ENCODE results near the gene KDELR1. TPM values are rescaled to one million over a fixed set of nuclear protein-coding genes. Genes with fewer than 3 reads are reported as not detected.

The KDELR1 gene
- total and polyA plus RNA-seq, 9 of the 15 experiments (the other 6 are each of a cell fraction or from before 2014, with no cell fraction given): 6.1 to 165 (median 58.5) TPM

DNA sequence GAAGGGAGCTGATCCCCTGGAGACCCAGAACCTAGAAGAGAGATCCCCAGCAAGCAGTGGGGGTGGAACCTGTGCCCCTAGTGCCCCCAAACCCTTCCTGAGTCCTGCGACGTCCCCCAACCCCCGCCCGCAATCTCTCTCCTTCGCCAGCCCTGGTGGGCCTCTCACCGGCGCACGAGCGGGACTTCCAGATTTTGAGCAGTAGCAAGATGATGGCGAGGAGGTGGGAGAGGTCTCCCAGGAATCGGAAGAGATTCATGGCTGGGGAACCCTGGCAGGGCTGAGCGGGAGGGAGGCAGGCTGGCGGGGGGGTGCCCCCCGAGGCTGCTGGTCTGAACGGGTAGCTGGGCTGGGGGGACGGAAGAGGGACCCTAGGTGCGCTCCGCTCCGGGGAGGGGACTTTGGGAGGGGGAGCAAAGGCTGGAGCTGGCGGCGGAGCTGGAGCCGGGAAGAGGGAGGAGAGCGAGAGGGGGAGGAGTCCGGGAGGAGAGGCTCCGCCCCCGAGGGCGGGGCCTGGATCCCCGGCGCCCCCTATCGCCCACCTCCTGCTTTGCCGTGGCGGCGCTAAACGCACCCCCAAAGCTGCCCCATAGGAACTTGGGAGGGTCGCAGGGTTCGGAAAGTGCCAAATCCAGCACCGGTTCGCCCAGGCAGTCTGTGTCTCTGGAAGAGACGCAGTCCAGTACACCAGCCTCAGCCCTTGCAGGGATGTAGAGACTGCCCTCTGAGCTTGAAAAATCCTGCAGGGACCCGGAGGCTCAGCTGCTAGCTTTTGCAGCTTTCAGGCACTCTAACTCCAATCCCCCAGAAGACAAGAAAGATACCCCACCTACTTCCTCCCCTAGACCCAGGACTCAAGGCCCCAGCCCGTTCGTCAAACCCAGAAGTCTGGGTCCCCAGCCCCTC is at the start of gene KDELR1 (continued):
- TF ChIP-seq NR3C1 (CRISPR knock-in tag; IDR thresholded peaks at IDR 0.05) (no peak; the same call in 1 of the 2 replicates), ZNF316 (IDR thresholded peaks at IDR 0.05) (no peak), ELF1 (tag; IDR thresholded peaks at IDR 0.05) (no peak), PHF21A (IDR thresholded peaks at IDR 0.05; ENCODE audit: borderline replicate concordance, low read depth) (no peak), PHTF2 (CRISPR knock-in tag; IDR thresholded peaks at IDR 0.05) (no peak), IRF2 (CRISPR knock-in tag; IDR thresholded peaks at IDR 0.05) (no peak), SAP30 (IDR thresholded peaks at IDR 0.05; ENCODE audit: borderline replicate concordance, insufficient read depth, low read depth, low read length, poor library complexity, severe bottlenecking) (no peak), ZNF121 (CRISPR knock-in tag; conservative IDR thresholded peaks at IDR 0.05) (no peak), BHLHE40 (IDR thresholded peaks at IDR 0.05; ENCODE audit: low read length) (no peak), NCOA1 (IDR thresholded peaks at IDR 0.05; ENCODE audit: low read depth) (0 out of 2 replicates have a peak, but pooled peaks have one; percentile 7), ZC3H8 (IDR thresholded peaks at IDR 0.05) (no peak)
- TF ChIP-seq, protein P1, sequence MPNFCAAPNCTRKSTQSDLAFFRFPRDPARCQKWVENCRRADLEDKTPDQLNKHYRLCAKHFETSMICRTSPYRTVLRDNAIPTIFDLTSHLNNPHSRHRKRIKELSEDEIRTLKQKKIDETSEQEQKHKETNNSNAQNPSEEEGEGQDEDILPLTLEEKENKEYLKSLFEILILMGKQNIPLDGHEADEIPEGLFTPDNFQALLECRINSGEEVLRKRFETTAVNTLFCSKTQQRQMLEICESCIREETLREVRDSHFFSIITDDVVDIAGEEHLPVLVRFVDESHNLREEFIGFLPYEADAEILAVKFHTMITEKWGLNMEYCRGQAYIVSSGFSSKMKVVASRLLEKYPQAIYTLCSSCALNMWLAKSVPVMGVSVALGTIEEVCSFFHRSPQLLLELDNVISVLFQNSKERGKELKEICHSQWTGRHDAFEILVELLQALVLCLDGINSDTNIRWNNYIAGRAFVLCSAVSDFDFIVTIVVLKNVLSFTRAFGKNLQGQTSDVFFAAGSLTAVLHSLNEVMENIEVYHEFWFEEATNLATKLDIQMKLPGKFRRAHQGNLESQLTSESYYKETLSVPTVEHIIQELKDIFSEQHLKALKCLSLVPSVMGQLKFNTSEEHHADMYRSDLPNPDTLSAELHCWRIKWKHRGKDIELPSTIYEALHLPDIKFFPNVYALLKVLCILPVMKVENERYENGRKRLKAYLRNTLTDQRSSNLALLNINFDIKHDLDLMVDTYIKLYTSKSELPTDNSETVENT (CRISPR knock-in tag; IDR thresholded peaks at IDR 0.05): no peak
- TF ChIP-seq, protein P2, sequence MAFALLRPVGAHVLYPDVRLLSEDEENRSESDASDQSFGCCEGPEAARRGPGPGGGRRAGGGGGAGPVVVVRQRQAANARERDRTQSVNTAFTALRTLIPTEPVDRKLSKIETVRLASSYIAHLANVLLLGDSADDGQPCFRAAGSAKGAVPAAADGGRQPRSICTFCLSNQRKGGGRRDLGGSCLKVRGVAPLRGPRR (CRISPR knock-in tag; IDR thresholded peaks at IDR 0.05): no peak
- TF ChIP-seq, protein P3, sequence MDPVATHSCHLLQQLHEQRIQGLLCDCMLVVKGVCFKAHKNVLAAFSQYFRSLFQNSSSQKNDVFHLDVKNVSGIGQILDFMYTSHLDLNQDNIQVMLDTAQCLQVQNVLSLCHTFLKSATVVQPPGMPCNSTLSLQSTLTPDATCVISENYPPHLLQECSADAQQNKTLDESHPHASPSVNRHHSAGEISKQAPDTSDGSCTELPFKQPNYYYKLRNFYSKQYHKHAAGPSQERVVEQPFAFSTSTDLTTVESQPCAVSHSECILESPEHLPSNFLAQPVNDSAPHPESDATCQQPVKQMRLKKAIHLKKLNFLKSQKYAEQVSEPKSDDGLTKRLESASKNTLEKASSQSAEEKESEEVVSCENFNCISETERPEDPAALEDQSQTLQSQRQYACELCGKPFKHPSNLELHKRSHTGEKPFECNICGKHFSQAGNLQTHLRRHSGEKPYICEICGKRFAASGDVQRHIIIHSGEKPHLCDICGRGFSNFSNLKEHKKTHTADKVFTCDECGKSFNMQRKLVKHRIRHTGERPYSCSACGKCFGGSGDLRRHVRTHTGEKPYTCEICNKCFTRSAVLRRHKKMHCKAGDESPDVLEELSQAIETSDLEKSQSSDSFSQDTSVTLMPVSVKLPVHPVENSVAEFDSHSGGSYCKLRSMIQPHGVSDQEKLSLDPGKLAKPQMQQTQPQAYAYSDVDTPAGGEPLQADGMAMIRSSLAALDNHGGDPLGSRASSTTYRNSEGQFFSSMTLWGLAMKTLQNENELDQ (CRISPR knock-in tag; IDR thresholded peaks at IDR 0.05; ENCODE audit: borderline replicate concordance): no peak

All from K562 (cell line).